Measurements from ENCODE around the gene CXorf65.

Gene CXorf65

DNA sequence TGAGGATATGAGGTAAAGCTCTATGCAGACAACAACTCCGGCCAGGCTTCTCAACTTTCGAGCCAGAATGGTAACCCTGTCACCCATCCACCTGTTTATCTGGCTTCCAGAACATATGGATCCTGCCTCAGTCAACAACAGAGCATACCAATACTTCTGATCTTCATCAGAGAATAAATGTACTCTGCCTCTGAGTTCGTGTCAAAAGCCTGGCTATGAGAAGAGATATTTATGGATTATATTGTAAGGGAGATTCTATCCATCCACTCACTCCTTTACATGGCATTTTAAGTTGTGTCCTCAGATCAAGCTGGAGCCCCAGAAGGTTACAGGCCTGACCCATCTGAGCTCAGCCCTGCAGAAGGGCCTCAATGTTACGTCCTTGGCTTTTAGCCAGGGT lies 20.6 kb downstream of the CXorf65 start:
- H3K4me3 Mint-ChIP-seq, result no peak overlapping the region
- no peaks in the 10 kb centered on the region for H3K9me3 Mint-ChIP-seq
- H3K4me1 Mint-ChIP-seq, result no peaks in the 10 kb centered on the region
- no peaks in the 10 kb centered on the region for H3K27me3 Mint-ChIP-seq (ENCODE audit: low read depth)
- TF ChIP-seq, protein P1, sequence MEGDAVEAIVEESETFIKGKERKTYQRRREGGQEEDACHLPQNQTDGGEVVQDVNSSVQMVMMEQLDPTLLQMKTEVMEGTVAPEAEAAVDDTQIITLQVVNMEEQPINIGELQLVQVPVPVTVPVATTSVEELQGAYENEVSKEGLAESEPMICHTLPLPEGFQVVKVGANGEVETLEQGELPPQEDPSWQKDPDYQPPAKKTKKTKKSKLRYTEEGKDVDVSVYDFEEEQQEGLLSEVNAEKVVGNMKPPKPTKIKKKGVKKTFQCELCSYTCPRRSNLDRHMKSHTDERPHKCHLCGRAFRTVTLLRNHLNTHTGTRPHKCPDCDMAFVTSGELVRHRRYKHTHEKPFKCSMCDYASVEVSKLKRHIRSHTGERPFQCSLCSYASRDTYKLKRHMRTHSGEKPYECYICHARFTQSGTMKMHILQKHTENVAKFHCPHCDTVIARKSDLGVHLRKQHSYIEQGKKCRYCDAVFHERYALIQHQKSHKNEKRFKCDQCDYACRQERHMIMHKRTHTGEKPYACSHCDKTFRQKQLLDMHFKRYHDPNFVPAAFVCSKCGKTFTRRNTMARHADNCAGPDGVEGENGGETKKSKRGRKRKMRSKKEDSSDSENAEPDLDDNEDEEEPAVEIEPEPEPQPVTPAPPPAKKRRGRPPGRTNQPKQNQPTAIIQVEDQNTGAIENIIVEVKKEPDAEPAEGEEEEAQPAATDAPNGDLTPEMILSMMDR (IDR thresholded peaks at IDR 0.05; ENCODE audit: unreplicated experiment in 3 of 3), result no peak
- no peak overlapping the region for H3K27ac Mint-ChIP-seq
- no peaks in the 10 kb centered on the region for H3K36me3 Mint-ChIP-seq (ENCODE audit: low read depth)

DNA sequence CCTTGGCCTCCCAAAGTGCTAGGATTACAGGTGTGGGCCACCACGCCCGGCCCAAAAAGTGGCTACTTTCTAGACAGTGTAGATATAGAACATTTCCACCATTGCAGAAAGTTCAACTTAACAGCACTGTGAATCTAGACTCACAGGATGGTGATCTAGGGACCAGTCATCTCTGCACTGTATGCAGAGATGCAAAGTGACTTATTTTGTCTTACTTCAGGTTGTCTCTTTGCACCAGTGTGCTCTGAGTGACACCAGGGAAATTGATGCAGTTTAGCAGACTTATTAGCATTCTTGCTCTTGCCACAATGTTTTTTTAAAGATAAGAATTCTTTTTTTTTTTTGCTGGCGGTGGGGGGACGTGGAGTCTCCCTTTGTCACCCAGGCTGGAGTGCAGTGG lies 23.7 kb downstream of the CXorf65 start:
- TF ChIP-seq, protein P1 (IDR thresholded peaks at IDR 0.05; ENCODE audit: unreplicated experiment in 3 of 3), result no peak
- no peak overlapping the region for H3K27ac Mint-ChIP-seq
- no peak overlapping the region for H3K4me3 Mint-ChIP-seq
- no peaks in the 10 kb centered on the region for H3K27me3 Mint-ChIP-seq (ENCODE audit: low read depth)
- peaks cover 3% of the 10 kb centered on the region for H3K9me3 Mint-ChIP-seq
- no peaks in the 10 kb centered on the region for H3K36me3 Mint-ChIP-seq (ENCODE audit: low read depth)
- no peaks in the 10 kb centered on the region for H3K4me1 Mint-ChIP-seq

DNA sequence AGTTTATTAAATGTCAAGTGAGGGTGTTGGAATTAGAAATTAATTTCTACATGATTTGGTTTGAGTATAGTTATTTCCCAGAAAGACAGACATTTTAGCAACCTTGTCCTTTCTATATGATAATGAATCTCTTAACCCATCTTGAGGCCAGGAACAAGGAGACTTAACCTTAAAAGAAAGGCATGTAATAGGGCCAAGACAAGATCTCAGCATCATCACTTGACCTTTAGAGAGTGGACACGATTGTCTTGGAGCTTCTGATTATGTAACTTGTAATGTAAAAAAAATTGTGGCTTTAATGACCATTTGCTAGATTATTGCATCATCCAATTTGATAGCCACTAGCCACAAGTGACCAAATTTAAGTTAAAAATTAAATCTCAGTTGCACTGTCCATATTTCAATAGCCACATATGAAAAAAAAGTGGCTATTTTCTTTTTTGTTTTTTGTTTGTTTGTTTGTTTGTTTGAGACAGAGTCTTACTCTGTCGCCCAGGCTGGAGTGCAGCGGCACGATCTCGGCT lies 24.4 kb downstream of the CXorf65 start:
- H3K36me3 Mint-ChIP-seq (ENCODE audit: low read depth), result no peaks in the 10 kb centered on the region
- H3K27ac Mint-ChIP-seq, result peak overlapping the region in 1 of 3 experiments; percentile 50
- no peaks in the 10 kb centered on the region for H3K27me3 Mint-ChIP-seq (ENCODE audit: low read depth)
- no peaks in the 10 kb centered on the region for H3K4me1 Mint-ChIP-seq
- H3K4me3 Mint-ChIP-seq, result no peak overlapping the region
- H3K9me3 Mint-ChIP-seq, result peaks cover 3% of the 10 kb centered on the region
- TF ChIP-seq, protein P1 (IDR thresholded peaks at IDR 0.05; ENCODE audit: unreplicated experiment in 3 of 3), result no peak

DNA sequence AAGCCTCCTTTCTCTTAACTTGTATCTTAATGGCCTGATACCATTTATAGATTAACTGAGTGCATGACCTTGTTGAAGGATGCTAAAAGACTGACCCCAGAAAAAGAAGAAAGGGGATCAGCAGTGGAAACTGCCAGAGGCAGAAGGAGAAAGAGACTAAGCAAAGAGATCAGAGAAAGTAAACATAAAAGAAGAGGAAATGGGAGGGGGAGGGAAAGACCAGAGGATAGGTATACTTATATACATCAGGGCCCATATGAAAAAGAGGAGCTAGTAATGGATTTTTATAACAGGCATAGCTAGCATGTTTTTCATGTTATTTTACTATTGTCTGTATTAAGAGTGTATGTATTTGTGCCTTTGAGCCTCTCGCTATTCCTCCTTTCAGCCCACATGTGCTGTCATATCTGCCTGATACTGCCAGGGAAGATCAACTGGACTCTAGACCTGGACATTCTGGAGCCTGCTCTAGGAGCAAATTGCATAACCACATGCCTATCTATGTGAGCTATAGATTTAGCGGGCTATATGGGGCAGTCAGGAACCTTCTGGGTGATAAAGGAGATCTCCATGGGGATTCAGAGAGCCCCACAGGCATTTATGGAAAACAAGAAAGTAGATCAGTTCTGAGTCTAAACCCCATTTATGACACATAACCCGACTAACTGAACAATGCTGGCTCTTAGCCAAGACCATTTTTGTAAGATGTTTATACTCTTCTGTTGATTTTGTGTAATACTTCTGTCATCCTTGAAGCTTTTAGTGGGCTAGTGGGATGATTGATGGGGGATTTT lies 25.0 kb downstream of the CXorf65 start:
- Mint-ChIP-seq H3K9me3 (peaks cover 3% of the 10 kb centered on the region), H3K27me3 (ENCODE audit: low read depth) (no peaks in the 10 kb centered on the region), H3K4me1 (no peaks in the 10 kb centered on the region), H3K4me3 (no peak overlapping the region), H3K36me3 (ENCODE audit: low read depth) (no peaks in the 10 kb centered on the region), H3K27ac (peak overlapping the region in 1 of 3 experiments; percentile 50)
- TF ChIP-seq, protein P1 (IDR thresholded peaks at IDR 0.05; ENCODE audit: unreplicated experiment in 3 of 3), result no peak

DNA sequence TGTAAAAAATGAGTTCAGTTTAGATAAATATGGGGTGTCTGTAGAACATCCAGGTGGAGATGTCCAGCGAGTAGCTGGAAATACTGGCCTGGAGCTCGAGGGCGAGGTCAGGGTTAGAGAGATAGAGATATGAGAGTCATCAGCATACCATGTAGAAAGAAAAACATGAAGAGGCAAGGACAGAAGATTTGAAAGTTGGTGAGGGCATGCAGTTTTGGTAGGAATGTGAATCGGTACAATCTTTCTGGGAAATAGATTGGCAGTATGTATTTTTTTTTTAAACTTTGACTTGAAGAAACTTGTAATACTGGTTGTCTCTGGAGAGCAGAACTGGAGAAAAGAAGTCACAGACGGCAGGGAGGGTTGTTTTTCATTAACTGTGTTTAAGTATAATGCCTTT lies 36.0 kb downstream of the CXorf65 start:
- Mint-ChIP-seq H3K4me3 (no peak overlapping the region), H3K36me3 (ENCODE audit: low read depth) (peaks cover 3% of the 10 kb centered on the region), H3K27ac (no peak overlapping the region), H3K4me1 (peaks cover 5% of the 10 kb centered on the region), H3K27me3 (ENCODE audit: low read depth) (no peaks in the 10 kb centered on the region), H3K9me3 (peaks cover 5% of the 10 kb centered on the region)
- TF ChIP-seq, protein P1 (IDR thresholded peaks at IDR 0.05; ENCODE audit: unreplicated experiment in 3 of 3), result no peak

Data from nephron (organoid).